CD4-positive, alpha-beta T cell treated with Interleukin-6 for 4 hours (primary cell): Measurements from ENCODE around the gene PLXNC1.

Experiments
- DNase-seq: peaks from one replicate; pipeline ENCODE4 v3.0.0-alpha.2; 2020; ENCODE audit warnings: mixed read lengths

Gene PLXNC1

GRCh38 chr12:94135896-94136295, 12.5 kb upstream of the PLXNC1 start:
- no peak for DNase-seq

DNA sequence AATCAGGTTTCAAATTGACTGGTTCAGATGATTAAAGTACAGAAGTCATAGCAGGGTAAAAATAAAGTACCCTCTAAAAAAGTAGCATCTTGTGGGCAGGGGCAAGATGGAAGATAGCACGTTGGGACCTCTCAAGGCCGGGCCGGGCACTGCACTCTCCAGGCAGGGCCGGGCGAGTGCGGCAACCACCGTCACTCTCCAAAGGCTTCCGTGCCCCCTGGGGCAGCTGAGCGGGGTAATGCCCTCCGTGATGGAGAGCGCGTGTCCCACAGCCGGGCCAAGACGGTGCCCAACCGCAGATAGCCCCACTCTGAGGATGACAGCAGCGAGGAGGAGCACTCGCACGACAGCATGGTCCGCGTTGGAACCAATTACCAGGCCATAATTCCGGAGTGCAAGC, 8.6 kb upstream of the PLXNC1 start:
- DNase-seq, result no peak

GRCh38 chr12:94140556-94140955, 7.8 kb upstream of the PLXNC1 start:
- DNase-seq, result peak; percentile 64

DNA sequence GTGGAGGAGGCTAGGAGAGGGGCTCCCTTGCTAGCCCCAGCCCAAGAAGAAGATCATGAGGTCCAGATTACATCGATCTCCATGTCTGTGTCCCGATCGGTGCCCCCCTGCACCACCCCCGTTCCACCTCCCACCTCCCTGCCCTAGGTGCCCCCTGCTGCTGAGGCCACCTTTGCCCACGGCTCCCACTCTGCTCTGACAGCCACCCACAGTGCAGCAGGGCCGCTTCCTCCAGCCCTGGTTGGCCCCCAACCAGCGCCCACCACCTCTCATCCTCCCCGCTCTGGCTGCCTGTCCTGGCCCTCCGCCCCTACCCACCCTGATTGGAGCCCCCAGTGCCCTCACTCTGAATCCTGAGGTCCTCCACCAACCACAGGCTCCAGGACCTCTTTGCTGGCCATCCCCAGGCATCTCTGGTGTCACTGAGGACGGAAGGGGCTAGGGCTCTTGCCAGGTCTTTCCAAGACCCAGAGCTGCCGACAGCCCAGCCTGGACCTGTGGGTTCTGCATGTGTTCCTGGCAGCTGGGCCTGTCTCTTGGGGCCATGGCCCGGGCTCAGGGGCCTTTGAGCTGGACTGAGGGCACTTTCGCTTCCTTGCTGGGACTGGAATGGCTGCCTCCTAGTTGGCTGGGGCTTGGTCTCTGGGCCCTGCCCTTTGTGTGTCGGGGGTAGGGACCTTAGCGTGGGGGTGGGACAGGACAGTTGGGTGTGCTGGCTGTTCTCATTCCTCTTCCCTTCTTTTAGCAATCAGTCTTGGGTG, 7.2 kb upstream of the PLXNC1 start:
- DNase-seq, result no peak

DNA sequence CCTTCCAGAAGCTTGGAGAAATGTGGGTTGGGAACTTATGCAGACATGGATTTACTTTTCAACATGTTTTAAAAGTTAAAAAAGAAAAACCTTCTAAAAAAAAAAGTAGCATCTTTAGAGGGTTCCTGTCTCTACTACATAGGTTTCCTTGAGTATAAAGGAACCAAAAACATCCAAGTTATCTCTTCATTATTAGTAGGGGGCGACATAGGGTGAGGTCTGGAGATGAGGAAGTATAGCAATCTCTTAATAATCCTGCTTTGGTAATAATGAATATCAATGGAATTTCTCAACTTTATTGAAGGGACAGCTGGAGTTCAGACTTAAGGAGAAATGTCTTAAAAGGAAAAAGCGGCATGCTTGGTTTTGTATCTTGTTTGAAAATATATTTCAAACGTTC, 6.5 kb upstream of the PLXNC1 start:
- DNase-seq, result no peak

DNA sequence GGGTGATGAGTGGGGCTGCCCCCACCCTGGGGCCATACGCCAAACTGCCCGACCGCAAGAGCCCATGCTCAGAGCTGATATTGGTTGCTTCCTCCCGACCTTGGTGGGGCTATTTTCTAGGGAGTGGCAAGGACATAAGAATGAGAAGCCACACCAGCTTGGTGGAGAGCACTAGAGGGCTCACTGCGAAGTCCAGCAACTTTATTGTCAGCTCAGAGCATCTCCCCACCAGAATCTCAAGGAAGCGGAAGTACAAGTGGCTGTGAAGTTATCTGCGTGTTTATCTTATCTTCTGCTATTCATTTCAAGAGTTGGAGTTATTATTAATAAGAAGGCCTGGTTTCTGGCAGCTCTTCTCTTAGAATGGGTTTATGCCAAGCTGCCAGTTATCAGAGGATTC, 4.9 kb upstream of the PLXNC1 start:
- no peak for DNase-seq

DNA sequence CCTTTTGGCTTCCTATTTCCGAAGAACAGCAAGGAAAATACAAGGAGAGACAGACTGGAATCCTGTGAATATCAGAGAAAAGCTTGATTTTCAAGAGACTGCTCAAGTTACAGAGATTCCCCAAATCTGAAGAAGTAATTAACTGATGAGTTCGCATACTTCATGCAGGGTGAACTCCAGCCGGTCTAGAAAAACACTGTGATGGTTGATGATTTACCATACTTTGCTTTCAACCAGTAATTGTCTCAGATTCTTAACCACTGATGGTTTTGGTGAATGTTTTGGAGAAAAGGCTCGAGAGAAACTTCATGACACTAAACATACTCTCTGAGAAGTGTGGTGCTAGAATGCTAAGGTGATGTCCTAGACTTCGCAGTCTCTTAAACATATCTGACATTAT, 4.4 kb upstream of the PLXNC1 start:
- no peak for DNase-seq

- DNase-seq, result no peak
These were observed 3.6 kb upstream of the PLXNC1 start for GRCh38 chr12:94144781-94145180.

DNA sequence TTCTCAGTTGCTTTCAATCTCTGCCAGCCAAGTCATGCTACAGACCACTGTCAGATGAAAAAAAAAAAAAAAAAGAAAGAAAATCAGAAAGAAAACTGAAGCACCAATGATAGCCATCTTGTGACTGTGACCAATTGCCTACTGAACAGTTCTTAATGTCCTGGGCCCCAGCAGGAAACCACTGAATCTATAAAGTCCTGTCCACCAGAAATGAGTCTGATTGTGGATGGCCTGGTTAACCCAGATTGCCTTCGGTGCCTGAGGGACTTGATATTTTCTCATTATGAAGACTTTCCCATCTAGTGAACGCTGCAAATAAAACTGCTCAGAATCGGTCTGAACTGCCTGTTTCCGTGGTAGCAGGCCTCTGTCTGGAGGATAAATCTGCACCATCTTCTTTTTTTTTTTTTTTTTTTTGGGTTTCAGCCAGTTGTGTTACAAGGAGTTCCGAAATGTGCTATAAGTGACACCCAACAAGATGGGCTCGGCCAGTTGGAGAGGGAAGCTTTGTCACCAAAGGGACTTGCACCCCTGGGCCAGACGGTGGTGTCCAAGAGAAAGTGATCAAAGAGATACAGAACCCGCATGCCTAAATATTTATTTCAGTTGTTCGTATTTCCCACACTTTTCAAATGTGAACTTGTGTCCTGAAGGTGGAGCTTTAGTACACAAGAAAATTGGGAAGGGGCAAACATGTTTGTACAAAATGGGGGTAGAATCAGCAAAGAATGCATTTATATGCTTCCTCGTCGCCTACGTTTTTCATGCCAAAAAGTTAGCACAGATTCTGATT, 3.0 kb upstream of the PLXNC1 start:
- DNase-seq, result no peak

DNA sequence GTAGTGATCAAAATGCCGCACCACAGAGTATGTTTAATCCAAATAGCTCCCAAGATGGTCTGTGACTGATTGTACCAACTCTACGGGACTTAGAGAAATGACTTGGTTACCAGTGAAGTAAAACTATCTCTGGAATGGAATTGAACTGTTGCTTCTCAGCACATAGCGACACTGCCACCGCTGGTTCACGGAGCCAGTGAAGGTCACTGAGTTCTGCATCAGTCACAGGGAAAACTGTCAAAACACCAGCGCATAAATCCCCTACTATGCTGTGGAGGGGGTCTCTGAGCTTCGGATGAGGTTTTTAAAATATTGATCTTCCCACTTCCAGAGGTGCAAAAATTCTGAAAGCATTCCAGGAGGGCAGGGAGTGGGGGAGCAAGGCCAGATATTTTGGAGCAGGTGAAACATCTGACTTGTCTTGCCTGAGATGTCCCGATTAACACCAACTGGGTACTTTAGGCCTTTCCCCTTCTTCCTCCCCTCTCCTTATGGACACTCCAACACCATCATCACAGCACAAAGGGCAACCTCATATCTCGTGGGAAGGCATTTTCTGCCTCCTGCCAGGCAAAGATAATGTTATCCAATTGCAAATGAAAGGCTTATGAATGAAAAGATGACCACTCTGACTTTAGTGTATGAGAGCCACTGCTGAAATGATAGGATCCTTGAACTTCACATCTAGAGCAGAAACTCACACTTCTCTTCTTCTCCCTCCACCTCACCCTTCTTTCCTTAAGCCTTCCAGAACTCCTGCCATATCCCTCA, 2.0 kb upstream of the PLXNC1 start:
- no peak for DNase-seq

DNA sequence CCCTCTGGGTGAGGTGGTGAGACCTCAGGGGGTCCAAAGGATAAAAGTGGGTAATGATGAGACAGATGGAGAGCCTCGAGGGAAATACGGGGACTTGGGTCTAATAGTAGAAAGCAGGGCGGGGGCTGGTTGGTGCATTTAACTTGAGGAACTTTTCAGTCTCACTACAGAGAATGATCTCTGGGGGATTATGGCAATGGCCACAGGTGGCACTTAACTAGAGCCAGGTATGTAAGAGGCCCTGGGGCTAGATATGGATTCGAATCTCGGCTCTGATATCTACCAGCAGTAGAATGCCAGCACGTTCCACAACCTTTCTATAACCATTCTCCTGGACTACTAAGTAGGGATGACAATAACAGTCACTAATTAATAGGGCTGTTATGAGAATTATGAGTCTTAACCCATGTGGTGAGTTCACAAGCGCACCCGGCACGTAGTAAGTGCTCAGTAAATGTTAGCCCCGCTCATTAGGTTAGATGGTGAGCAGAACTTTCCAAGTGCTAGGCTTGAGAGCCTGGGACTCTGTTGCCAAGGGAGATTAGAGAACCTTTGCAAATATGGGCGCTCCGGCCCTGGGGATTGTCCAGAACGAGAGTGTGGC, 888 bp upstream of the PLXNC1 start:
- no peak for DNase-seq

GRCh38 chr12:94148739-94149118, 352 bp downstream of the PLXNC1 start:
- DNase-seq, result no peak

DNA sequence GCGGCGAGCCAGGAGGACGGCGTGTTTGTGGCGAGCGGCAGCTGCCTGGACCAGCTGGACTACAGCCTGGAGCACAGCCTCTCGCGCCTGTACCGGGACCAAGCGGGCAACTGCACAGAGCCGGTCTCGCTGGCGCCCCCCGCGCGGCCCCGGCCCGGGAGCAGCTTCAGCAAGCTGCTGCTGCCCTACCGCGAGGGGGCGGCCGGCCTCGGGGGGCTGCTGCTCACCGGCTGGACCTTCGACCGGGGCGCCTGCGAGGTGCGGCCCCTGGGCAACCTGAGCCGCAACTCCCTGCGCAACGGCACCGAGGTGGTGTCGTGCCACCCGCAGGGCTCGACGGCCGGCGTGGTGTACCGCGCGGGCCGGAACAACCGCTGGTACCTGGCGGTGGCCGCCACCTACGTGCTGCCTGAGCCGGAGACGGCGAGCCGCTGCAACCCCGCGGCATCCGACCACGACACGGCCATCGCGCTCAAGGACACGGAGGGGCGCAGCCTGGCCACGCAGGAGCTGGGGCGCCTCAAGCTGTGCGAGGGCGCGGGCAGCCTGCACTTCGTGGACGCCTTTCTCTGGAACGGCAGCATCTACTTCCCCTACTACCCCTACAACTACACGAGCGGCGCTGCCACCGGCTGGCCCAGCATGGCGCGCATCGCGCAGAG, 873 bp downstream of the PLXNC1 start:
- DNase-seq, result peak; percentile 54

DNA sequence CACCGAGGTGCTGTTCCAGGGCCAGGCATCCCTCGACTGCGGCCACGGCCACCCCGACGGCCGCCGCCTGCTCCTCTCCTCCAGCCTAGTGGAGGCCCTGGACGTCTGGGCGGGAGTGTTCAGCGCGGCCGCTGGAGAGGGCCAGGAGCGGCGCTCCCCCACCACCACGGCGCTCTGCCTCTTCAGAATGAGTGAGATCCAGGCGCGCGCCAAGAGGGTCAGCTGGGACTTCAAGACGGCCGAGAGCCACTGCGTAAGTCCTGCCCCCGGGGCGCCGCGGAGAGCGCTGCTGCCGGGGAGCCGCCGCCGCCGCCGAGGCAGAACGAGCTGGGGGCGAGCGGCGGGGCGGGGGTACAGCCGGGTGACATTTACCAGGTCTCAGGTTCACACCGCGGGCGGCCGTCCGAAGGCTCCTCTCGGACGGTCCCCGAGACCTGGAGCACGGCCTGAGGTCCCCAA, 1.4 kb downstream of the PLXNC1 start:
- peak; percentile 24 for DNase-seq

DNA sequence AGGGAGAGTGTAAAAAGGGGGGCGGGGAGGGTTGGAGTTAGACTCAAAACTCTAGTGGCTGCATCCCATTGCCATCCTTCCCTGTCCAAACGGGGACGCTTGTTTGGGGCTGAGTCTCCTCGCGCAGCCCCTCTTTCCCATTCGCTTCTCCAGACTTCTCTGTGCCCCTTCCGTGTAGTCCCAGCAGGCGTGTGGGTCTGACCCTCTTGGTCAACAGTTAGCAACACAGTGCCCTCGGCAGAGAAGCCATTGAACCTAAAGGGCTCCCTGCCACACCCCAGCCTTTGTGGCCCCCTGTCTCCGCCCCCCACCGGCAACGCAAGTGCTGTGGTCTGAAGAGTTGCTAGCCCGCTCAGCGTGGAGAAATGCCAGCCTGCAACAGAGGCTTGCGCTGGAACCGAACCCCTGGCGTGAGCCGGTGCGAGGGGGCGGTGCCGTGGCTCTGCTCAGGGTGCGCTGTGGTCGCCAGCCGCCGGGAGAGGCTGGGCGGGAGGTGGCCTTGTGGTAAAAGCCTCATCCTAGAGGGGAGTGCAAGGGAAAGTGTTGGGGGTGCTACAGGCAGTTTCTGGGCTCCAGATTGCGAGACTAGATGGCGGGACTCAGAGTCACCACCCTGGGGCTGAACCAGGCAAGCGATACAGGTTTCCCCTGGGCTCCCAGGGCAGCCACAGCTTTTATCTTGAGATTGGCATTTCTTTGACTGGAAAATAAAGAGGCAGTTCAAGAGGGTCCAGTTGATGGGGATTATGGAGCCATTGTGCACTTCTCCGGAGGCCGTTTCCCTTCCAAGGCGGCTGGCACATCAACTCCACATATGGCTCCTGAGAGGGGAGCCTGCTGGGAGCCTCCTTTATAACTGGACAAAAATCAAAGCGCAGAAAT, 2.1 kb downstream of the PLXNC1 start:
- peak; percentile 47 for DNase-seq

DNA sequence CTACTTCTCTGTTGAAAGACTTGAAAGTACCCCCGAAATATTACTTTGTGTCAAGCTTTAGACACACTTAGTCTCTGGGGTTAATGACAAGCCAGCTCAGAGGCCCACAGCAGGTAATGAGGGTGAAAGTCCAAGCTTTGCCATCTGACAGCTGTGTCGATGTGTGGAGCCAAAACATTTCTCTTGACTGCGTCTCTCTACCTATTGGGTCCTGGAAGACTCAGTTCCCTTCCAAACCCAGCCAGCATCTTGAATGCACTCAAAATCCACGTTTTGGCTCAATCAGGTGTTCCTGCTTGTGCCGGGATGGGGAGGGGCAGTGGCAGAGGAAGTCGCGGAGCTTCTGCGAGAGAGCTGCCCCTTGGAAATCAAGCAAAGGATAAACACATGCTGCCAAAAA, 3.2 kb downstream of the PLXNC1 start:
- DNase-seq, result no peak

GRCh38 chr12:94152292-94153078, 4.1 kb downstream of the PLXNC1 start:
- no peak for DNase-seq

DNA sequence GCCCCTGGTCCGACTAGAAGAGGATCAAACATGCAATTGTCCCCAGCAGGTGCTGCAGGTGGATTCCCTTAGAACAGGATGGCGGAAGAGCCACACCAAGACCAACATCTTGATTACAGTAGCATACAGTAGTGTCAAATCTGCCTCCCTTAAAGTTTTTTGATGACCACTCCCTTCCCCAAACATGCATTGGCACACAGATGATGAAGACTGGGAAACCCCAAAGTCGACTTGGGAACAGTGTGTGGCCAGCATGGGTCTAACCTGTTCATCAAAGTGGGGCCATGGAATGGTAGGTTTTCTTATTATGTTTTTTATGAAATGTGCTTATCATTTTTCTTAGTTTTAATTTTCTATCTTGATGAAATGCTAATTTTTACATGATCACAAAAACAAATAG, 8.8 kb downstream of the PLXNC1 start:
- no peak for DNase-seq

GRCh38 chr12:94157981-94158411, 9.6 kb downstream of the PLXNC1 start:
- no peak for DNase-seq

GRCh38 chr12:94158666-94159065, 10.3 kb downstream of the PLXNC1 start:
- DNase-seq, result no peak

DNA sequence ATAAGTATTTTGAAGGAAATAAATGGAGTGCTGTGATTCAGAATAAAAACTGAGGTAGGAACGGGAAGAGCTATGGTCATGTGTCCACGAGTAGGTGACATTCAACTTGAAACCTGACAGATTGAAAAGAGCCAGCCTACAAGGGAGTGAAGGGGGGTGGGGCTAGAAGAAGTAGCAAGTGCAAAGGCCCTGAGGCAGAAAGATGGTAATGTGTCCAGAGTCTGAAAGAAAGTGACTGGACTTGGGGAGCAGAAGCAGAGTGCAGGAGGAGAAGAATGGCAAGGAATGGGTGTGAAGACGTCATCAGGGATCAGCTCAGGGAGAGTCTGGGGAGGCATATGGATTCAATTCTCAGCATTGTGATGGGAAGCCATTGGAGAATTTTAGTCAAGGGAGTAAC, 13.7 kb downstream of the PLXNC1 start:
- DNase-seq, result no peak
